ENCODE data around the gene TASOR.
"Not testable (repeated sequence)": the region's sequence is repeated elsewhere in the genome, so short reads cannot be mapped to it uniquely, and the experiment has no call there.

Gene TASOR

DNA sequence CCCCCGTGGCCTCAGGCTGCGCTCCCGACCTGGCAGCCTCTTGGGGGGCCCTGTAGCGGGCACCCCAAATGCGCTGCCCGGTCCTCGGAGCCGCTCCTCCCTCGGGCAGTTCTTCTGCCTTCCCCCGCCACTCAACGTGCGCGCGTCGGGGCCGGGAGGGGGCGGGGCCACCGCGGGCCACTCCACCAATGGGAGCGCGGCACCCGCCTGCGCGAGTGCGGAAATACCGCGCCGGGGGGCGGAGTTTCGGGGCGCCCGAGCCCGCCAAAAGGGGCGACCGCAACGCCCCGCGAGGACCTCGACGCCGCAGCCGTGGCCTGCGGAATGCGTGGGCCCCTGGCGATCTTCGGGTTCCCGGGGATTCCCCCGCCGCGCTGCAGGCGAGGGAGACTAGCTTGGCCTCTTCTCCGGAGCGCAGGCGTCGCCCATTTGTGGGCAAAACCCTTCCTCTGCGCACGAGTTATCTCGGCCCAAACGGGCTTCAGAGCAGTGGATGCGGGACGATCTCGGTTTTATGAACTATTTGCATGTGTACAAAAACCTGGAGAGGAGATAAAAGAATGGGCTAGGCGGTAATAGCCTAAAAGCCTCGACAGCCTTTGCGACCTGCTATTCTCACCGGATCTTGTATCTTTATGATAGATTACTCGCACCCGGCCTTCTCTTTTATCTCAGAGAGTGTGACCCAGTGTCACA lies at the start of gene TASOR:
TASOR (minus strand) TSS at position 144 of the 696 bp plus-strand sequence. CDS start 259 bp downstream, outside the sequence.
- DNase-seq (ENCODE audit: low read depth) = peak; percentile 86

DNA sequence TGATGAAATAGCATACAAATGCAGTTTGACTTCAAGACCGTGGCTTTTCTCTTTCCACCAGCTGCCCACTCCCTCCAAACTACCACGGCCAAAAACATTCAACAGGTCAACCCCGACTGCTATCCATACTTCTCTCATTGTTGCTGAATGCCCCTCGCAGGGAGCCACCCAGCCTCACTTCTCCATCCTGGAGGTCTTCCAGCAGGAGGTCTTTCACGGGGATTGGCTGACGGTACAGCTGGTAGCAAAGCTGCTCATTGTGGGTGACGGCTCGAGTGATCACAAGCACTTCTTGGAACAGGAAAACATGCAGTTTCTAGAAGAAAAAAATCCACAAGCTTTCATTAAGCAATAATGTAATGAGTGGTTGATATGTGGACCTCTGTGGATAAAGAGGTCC lies 49.0 kb upstream of the TASOR start:
- no peak for DNase-seq (ENCODE audit: low read depth)

- peak; percentile 44 for DNase-seq (ENCODE audit: low read depth)
These were observed 42.1 kb upstream of the TASOR start for GRCh38 chr3:56725175-56725574.

GRCh38 chr3:56724676-56725075 lies 41.6 kb upstream of the TASOR start:
- DNase-seq (ENCODE audit: low read depth) = no peak

DNA sequence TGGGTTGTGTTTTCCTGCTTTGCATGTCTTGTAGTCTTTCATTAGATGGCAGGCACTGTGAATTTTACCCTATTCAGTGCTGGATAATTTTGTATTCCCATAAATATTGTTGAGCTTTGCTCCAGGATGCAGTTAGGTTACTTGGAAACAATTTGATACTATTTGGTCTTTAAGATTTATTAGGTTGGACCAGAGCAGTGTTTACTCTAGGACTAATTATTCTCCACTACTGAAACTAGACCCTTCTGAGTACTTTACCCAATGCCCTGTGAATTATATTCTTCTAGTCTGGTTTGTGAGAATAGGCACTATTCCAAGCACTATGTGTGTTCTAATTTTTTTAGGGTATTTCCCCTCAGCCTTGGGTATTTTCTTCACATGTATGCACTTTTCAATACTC lies 37.8 kb upstream of the TASOR start:
- no peak for DNase-seq (ENCODE audit: low read depth)

DNA sequence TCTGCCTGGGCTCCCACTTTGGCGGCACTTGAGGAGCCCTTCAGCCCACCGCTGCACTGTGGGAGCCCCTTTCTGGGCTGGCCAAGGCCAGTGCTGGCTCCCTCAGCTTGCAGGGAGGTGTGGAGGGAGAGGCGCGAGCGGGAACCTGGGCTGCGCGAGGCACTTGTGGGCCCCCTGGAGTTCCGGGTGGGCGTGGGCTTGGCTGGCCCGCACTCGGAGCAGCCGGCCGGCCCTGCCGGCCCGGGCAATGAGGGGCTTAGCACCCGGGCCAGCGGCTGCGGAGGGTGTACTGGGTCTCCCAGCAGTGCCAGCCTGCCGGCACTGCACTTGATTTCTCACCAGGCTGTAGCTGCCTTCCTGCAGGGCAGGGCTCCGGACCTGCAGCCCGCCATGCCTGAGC lies 35.7 kb upstream of the TASOR start:
- DNase-seq (ENCODE audit: low read depth) = not testable (repeated sequence)

GRCh38 chr3:56711344-56711743 lies 28.3 kb upstream of the TASOR start:
- DNase-seq (ENCODE audit: low read depth) = no peak

- DNase-seq (ENCODE audit: low read depth) = not testable (repeated sequence)
These were observed 24.3 kb upstream of the TASOR start for GRCh38 chr3:56707412-56707811.

DNA sequence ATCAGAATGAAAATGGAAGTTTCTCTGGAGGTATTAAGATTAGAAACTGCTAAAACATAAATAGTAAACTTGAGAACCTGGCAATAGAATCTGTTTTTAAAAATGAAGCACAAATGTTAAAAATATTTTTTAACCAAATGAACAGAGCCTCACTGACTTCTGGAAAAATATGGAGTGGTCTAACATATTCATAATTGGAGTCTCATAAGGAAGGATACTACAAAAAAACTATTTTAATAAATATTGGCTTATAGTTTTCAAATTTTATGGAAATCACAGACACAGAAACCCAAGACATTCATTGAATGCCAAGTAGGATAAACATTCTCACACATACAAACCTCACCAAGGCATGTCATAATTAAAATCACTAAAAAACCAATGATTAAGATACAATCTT lies 23.6 kb upstream of the TASOR start:
- DNase-seq (ENCODE audit: low read depth) = no peak

GRCh38 chr3:56704706-56705105 lies 21.6 kb upstream of the TASOR start:
- no peak for DNase-seq (ENCODE audit: low read depth)

DNA sequence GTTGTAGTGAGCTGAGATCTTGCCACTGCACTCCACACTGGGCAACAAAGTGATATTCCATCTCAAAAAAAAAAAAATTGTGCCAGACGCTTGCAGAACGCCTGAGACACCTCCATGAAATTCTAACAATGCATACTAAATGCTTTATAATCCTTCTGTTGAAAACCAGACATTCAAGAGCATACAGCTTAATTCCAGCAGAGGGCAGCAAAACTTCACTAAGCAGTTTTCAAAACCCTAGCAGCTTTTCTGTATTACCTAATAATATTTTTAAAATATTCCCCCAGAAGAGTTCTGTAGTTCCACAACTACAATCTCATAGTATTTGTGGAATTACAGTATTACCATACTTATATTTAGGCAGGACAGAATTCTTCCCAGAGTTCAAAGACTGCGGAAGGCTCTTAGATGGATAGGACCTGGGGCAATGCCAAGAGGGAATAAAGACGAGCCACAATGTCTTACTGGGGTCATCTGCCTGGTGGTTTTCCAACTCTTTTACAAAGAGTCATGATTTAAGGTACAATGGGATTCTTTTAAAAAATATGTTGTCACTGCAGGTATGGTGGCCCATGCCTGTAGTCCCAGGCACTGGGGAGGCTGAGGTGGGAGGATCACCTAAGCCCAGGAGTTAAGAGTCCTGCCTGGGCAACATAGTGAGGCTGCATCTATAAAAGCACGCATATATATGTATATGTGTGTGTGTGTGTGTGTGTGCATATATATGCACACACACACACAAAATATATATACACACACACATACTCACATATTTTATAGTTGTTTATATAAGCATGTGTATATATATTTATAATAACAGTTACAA lies 19.6 kb upstream of the TASOR start:
- DNase-seq (ENCODE audit: low read depth) = no peak

GRCh38 chr3:56700151-56700550 lies 17.1 kb upstream of the TASOR start:
- no peak for DNase-seq (ENCODE audit: low read depth)

GRCh38 chr3:56694867-56695683 lies 12.0 kb upstream of the TASOR start:
- no peak for DNase-seq (ENCODE audit: low read depth)

- DNase-seq (ENCODE audit: low read depth) = no peak
These were observed 10.7 kb upstream of the TASOR start for GRCh38 chr3:56693750-56694149.

- peak; percentile 4 for DNase-seq (ENCODE audit: low read depth)
These were observed 9.7 kb upstream of the TASOR start for GRCh38 chr3:56692520-56693433.

- DNase-seq (ENCODE audit: low read depth) = not testable (repeated sequence)
These were observed 8.9 kb upstream of the TASOR start for GRCh38 chr3:56692001-56692365.

GRCh38 chr3:56691165-56692000 lies 8.3 kb upstream of the TASOR start:
- DNase-seq (ENCODE audit: low read depth) = no peak

GRCh38 chr3:56689303-56689702 lies 6.2 kb upstream of the TASOR start:
- DNase-seq (ENCODE audit: low read depth) = no peak

GRCh38 chr3:56688191-56688590 lies 5.1 kb upstream of the TASOR start:
- DNase-seq (ENCODE audit: low read depth) = no peak

- DNase-seq (ENCODE audit: low read depth) = no peak
These were observed 964 bp upstream of the TASOR start for GRCh38 chr3:56684029-56684428.
